TTC549 (cell line): ENCODE measurements around the gene MCTP1.
A peak's percentile ranks its signal among the peaks of the same experiment; 100 is the strongest.

Experiments
- FAIRE-seq: peaks from 2 replicates; lab custom pipeline; 2012; peaks lifted over from hg19 to GRCh38; lab: Jason Lieb, UNC

Gene MCTP1

DNA sequence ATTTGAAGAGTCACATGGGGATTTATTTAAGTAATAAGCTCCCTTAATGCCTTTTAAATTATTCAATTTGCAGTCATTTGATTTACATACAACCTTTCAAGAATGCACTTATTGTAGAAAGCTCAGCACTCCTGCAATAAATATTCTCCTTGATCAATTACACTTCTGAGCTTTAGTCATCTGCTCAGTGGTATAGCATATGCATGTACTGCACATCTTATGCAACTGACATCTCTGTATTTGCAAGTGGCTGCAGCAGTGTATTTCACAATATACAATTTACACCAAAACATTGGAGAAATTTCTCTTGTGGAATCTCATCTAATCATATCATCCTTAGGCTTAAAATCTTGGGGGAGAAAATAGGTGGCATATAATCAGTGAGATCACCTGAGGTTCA lies 340.7 kb downstream of the MCTP1 start:
- FAIRE-seq, result no peak

DNA sequence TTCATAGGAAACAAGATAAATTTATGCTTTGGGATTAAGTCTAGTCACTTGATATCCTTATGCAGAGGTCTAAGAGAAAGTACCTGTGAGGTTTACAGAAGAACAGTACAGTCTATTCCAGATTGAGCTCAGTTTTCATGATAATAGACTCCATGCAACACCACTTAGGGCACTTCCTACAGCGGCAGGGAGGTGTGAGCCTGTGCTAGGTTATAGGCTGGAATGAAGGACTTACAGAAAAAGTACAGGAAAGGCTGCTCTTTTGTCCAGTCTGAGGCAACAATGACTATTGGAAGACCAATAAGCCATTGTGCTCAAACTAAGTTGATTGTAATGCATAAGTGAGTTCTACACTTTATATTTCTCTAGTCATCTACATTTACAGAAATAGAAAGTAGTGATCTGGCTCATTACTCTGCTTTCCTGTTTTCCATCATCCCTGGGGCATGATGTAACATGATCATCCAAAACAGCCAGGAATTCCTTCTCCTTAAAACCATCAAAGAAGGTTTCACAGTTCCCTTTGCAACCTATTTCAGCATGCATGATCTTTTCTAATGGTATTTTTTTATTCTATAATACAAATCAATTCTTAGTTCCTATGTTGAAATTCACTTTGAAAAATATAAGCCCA lies 343.7 kb downstream of the MCTP1 start:
- FAIRE-seq, result no peak

DNA sequence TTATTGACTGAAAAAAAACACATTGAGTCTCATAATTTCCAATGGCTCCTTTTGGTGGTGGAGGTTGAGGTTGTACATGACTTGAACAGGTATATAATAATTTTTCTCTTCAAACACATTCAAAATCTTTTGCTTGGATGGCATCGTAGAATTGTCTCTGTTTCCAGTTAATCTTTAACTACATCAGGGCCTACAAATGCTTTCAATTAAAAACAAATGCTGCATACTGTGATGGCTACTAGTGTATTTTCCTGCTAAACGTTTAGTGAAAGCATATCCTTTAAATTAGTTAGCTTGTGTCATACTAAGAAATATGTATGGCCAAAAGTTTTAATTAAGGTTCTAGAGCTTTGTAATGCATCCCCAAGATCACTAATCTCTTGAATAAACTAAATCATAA lies 352.6 kb downstream of the MCTP1 start:
- FAIRE-seq, result no peak

DNA sequence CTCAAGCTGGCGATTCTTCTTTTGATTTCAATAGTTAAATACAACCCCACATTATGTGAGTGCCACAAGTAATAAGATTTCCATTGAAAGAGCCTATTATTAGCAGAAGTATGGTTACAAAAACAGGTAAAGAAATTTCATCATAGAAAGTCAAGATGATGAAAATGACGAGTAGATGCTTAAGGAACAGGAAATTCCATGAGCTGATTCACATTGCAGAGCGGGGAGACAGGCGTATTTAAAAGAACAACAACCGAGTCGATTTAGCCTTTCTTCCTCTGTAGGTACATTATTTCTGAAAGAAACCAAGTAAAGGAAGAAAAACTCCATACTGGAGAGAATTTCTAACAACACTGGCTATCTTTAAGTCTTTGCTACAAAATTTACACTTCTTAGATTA lies 356.0 kb downstream of the MCTP1 start:
- no peak for FAIRE-seq

DNA sequence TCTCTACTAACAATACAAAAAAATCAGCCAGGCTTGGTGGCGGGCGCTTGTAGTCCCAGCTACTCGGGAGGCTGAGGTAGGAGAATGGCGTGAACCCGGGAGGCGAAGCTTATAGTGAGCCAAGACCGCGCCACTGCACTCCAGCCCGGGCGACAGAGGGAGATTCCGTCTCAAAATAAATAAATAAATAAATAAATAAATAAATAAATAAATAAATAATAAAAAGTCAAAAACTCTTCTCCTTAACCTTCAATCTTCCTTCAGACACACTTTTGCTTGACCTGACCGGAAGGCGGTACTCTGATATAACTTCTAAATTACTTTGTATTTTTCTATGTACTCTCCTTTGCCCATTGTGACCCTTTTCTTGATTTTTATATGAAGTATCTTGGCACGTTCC lies 364.3 kb downstream of the MCTP1 start:
- FAIRE-seq, result no peak

DNA sequence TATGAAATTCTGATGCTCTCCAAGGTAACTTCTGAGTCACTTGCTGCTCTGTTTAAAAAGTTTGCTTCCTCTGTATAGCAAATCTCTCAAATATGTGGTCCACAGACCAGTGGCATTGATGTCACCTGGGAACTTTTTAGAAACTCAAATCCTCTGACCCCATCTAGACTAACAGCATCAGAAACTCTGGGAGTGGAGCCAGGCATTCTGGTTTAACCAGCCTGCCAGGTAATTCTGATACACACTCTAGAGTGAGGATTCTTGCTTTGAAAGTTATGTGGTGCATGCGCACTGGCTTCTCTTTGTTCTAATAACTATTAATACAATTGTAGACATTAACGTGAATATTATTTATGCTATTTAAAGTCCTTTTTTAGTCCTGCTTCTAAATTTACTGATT lies 368.3 kb downstream of the MCTP1 start:
- no peak for FAIRE-seq

DNA sequence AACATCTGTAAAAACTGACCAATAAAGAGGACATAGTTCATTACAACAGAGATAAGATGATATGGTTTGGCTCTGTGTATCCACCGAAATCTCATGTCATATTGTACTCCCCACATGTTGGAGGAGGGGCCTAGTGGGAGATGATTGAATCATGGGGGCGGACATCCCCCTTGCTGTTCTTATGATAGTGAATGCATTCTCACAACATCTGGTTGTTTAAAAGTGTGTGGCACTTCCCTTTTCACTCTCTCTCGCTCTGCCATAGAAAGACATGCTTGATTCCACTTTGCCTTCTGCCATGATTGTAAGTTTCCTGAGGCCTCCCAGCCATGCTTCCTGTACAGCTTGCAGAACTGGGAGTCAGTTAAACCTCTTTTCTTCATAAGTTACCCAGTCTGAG lies 373.6 kb downstream of the MCTP1 start:
- no peak for FAIRE-seq

DNA sequence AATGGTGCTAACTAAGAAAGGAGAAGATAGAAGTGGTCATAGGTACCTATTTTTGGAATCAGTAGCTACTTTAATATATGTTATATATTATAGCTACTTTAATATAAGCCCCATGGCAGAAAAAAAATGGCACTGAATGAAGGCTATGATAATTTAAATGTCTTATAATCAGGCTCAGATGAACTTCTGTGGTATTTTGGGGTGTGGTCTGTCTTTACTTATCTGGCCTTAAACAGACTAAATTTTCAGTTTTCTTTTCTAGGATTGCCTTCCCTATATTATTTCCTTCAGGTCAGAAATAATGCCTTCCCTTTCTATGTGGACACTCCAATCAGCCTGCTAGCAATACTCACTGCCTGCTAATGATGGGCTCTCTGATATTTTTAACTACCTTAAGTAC lies 374.2 kb downstream of the MCTP1 start:
- FAIRE-seq, result no peak

DNA sequence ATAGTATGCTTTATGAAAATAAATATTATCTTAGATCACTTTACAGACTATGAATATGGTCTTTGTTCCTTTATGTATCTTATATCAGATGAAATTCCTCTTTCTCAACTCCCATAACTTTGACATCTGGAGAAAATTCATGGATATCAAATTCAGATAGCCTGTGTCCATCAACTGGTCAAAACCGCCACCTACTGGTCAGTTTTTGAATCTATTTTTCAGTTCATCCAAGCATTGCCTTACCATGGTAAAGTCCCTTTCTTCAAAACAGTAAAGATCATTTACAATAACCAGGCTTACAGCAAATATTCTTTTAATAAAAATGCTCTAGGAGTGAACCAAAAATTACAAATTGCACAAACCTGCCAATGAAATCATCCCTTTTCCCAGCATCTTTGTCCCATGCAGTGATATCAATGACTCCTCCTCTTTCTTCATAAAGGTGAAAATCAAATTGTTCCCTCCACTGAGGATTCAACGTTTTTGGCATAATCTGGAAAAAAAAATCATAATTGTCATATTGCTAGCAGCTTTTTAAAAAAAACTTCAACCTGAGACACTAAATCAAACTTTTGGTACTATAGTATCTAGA lies 375.9 kb downstream of the MCTP1 start:
- peak; percentile 93 for FAIRE-seq

DNA sequence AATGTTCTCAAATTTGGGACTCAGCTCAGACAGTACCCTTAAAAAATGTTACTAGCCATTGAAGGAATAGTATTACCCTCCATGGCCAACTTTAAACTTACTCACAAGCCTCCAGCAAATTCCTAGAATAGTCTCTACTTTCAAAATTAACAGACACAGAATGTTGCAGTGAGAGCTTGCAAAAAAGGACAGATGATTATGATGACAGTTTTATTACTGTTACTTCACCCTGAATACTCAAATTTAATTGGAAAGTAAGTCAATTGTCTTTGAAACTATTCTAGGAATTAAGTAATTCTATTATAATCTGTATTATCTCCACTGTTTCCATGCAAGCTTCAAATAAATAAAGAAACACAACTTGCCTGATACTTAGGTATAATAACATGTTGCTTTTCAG lies 378.1 kb downstream of the MCTP1 start:
- peak; percentile 7 for FAIRE-seq

DNA sequence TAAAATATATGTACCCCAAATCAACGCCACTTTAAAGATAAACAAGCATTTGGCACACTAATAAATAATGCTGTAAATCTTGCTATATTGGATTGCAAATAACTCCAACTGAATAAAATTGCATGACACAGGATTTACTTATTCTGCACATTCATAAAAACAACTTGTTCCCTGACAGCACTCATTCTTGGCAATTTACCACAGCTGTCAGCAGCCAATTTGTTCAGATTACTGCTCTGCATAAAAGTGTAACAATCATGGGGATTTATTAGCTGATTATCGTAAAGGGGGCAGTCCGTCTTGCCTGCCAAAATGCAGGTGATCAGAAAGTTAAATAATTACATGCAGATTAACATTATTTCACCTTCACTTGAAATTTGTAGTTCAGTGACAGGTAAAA lies 381.2 kb downstream of the MCTP1 start:
- no peak for FAIRE-seq

DNA sequence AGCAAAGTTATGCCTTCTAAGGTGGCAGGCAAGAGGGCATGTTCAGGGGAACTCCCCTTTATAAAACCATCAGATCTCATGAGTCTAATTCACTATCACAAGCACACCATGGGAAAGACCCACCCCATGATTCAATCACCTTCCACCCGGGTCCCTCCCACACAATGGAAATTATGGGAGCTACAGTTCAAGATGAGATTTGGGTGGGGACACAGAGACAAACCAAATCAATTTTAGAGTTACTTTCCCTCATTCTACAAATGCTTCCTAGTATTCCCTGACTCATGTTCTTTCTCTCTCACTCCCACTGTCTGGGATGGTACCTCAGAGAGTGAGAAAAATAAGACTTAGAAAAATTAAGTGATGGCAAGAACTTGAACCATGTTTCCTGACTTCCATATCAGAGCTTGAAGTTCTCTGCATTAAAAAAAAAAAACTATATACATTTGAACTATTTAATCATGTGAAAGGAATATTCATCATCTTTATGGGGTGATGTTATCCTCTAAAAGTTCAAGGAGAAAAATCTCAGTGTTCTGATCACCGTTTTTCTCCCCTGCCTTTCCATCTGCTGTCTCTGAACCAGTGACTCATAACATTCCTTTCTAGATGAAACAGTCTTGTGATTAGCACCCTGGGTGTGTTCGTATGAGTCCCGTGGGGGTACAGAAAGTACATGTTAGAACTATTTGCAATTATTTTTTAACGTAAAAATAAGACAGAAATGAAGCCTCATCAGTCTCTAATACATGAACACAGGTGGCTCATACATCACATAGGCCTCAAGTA lies 383.5 kb downstream of the MCTP1 start:
- FAIRE-seq, result no peak

DNA sequence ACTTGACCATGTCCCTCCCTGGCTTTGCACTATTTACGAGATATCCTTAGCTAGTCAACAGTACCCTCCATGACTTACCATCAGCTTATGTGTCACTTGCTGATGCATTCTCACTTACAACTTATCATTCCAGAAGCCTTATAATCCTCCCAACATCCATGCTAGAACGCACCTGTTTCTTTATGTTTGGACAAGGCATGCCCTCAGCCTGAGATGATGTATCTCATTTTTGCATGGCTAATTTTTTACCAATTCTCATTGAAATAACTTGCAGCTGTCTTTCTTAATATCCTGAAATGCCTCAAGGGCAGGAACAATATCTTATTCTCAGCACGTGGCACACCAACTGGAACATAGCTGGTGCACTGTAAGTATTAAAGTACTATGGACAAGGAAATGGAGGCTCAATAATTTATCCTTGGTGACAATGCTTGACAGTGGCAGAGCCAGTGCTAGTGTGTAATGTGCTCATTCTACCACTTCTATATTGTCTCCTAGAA lies 384.8 kb downstream of the MCTP1 start:
- FAIRE-seq, result no peak

DNA sequence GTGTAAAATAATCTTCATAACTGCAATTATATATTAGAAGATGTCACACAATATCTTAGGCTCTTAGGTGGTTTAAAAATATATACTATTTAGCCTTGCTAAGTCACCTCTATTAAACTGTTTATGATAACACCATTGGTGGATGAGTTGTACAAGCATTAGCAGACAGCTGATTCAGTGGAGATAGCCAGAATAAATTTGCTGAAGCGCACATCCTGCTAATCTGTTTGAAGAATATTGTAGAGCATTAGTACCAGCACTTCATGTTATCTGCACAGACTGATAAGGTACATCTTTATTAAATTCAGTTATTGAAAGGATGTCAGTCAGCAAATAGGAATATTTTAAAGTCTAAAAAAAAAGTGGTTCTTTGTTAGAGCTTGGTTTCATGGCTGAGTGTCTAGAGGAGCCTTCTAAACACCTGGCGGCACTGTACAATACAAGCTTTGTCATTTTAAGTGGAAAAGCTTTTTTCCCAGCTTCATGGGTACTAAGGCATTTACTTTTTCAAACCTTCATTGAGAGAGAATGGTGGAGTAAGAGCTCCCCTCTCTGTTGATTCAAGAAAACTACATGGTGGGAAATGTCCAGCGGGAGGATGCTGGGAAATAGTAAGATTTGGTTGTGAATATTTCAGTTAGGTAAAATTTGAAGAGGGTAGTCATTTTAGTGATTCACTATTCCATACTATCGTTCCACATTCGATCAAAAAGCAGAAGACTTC lies 391.3 kb downstream of the MCTP1 start:
- peak; percentile 96 for FAIRE-seq

DNA sequence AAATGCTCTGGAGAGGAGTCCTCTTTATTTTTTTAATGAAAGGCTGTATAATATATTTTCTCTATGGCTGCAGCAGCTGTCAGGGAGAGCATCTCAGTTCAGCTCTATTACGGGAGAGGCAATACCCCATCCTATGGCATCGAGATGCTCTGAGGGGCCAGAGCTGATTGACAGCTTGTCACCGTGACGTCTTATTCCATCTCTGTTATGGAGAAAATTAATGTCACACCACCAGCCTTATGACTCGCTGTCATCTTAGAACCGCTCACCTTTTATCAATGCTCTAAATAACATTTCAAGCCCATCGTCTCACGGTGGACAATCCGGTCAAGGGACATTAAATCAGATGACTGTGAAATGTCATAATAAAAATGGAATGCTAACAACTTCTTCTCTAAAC lies 392.9 kb downstream of the MCTP1 start:
- FAIRE-seq, result no peak

DNA sequence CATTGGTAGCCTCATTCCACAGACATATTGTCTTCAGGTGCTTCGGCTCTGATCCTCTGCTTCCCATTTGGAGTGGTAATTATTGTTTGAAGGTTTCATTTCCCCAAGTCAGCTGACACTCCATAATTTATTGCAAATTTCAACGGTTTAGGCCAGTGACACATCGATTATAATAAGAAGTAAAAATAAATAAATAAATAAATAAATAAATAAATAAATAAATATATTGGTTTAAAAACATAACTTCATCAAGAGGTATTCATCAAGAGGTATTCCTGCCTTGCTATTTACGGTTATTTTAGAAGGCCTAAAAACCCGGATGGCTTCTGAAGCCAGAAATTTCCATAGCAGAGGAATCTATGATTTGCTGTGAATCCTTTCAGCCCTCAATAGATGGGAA lies 393.3 kb downstream of the MCTP1 start:
- FAIRE-seq, result peak; percentile 7

DNA sequence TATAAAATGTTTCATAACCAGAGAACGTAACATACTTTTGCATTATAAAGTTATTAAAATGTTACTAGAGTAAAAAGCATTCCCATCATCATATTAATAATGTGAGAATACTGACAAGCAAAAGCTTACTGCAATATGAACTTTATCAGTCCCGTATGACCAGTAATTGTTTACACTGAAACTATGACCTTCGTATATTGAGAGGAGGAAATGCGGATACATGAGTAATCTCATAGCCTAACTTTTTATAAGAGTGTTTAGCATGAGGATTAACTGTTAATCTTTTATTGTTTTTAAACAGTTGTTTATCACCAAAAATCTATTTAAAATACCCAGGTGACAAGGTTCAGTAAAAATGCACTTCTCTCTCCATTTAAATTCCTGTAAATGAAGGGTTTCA lies 394.0 kb downstream of the MCTP1 start:
- peak; percentile 93 for FAIRE-seq

DNA sequence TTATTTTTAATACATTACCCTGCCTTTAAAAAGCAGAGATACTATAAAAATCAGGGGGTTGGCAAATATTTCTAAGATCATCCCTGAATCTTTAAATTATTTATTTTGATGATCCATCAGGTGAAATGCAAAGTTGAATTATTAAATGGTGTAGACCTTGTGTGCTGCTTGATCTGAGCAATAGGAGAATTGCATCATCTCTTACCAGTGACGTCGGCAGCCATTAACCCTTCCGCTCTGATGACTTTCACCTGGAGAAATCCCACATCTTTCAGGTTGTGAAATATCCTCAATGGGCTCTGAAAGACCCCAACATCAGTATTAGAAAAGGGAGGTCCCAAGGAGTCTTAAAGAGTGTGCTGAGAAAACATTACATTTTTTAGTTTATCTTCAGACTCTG lies 396.2 kb downstream of the MCTP1 start:
- no peak for FAIRE-seq

DNA sequence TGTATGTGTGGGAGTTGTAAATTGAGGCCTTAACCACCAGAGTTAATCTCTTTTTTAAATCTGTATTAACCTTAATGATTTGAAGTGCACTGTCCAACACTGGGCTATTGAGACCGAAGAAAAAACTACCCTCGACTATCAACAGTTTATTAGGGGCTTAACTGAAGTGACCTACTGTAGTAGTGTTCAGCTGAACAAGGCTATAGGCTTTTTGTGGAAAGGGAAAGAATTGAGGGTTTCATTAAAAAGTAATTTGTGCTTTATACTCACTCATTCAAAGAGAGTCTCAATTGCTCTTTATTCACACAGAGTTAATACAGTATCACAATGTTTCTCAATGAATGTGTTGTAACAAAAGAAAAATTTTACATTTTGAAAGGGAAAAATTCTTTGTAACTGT lies 399.0 kb downstream of the MCTP1 start:
- FAIRE-seq, result peak; percentile 94

DNA sequence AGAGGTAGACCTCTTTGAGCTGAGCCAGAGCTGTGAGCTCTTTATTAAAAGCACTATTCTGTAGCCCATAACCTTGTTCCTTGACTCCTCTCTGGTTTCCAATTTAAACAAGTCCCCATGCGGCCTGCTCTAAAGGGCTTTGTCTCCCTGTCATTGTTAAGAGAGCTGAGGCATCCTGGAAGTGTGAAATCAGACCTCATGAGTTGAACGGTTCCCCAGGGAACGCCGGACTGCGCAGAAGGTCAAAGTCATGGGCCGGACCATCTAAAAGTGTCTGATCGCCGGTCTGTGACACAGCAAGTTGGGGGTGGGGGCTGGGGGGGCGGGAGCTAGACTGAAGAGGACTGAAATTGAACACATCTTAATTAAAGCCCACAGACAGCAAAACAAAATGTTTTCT lies 400.6 kb downstream of the MCTP1 start:
- FAIRE-seq, result no peak

DNA sequence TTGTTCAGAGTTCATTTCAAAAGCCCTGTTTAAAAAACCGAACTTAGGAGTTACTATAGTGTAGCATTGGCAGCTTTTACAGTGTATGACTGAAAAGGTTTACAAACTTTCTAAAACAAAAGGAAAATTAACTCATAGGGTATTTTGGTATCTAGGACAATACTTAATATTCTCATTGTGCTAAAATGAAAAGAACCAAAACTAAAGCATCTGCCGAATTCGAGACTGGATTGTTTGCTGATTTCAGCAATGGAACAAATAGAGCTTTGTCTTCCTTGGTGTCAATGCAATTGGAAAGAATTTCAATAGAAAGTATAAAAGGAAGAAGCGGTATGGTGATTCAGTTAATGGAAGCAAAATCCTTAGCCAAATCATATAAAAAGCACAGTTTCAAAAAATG lies 412.4 kb downstream of the MCTP1 start:
- peak; percentile 81 for FAIRE-seq

DNA sequence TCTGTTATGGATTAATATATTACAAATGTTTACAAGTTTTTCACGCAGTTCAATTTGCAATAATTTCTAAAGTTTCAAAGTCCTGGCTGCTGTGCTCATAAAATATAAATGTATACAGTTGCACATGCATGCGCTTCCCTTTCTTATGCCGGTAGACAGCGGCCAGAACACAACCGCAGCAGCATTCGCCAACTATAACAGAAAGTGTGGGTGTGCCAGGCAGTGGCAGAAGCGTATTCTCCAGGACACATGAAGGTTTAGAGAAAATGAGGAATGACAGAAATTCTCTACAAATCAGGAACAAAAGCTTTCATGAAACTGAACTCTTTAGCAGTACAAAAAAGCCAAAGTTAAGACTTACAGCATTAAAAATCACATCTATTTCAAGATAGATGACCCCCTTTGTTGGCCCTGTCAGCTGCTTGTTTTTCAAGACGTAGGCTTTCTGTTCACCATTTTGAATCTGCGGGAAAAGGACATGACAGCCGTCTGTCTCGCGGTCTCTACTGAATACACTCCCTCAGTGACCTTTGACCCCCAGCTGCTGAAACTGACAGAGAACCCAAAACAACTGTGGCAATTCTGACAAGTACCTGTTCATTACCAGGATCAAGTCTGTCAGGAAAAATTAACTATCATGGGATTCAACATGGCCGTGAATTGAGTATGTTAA lies 414.2 kb downstream of the MCTP1 start:
- peak; percentile 53 for FAIRE-seq
